ENCODE measurements around the gene TBC1D9. TPM values are rescaled to one million over a fixed set of nuclear protein-coding genes. Genes with fewer than 3 reads are reported as not detected.

Gene TBC1D9
- total RNA-seq, 1 experiment from 2014 or later, result 17.0 TPM

GRCh38 chr4:140584439-140584838 lies 171.7 kb downstream of the TBC1D9 start:
- intact Hi-C loops (cut with micrococcal nuclease; ENCODE audit: unreplicated experiment), result no loop called here
- Histone ChIP-seq H3K27me3 (ENCODE audit: insufficient read depth, low read depth) (no peaks in the 10 kb centered on the region), H3K9me3 (ENCODE audit: insufficient read depth, low read depth) (no peaks in the 10 kb centered on the region), H3K27ac (no peak overlapping the region), H3K9me2 (ENCODE audit: insufficient read depth) (no peaks in the 10 kb centered on the region), H2AFZ (no peak overlapping the region), H3F3A (ENCODE audit: insufficient read depth, low read depth) (no peaks in the 10 kb centered on the region), H3K4me2 (no peak overlapping the region), H3K79me2 (ENCODE audit: low read depth) (no peaks in the 10 kb centered on the region), H3K4me3 (no peak overlapping the region), H4K20me1 (ENCODE audit: insufficient read depth) (no peaks in the 10 kb centered on the region), H3K36me3 (ENCODE audit: low read depth) (no peaks in the 10 kb centered on the region), H3K4me1 (replicated peaks; ENCODE audit: insufficient read depth) (no peaks in the 10 kb centered on the region)
- no peak for DNase-seq
- ChIA-PET POLR2A (ENCODE audit: unreplicated experiment) (interaction anchor here (0.7 kb wide), 1 partner anchor 285 kb away, joined by 4 read pairs; no protein-coding TSS in a partner anchor), CTCF (no interaction called here)
- no peak for TF ChIP-seq CTCF (conservative IDR thresholded peaks at IDR 0.05)
- no peak for TF ChIP-seq EZH2 (IDR thresholded peaks at IDR 0.05; ENCODE audit: low read depth)
- BruUV-seq (replicated peaks), result no TSS peak

- no peak for TF ChIP-seq EZH2 (IDR thresholded peaks at IDR 0.05; ENCODE audit: low read depth)
- TF ChIP-seq CTCF (conservative IDR thresholded peaks at IDR 0.05), result no peak
- no peaks in the 10 kb centered on the region for H3K27me3 ChIP-seq (ENCODE audit: insufficient read depth, low read depth)
- CTCF ChIA-PET, result no interaction called here
- no peaks in the 10 kb centered on the region for H4K20me1 ChIP-seq (ENCODE audit: insufficient read depth)
- no peak overlapping the region for H3K4me2 ChIP-seq
- no peak for DNase-seq
- H3K4me3 ChIP-seq, result no peak overlapping the region
- no peaks in the 10 kb centered on the region for H3K79me2 ChIP-seq (ENCODE audit: low read depth)
- H3F3A ChIP-seq (ENCODE audit: insufficient read depth, low read depth), result no peaks in the 10 kb centered on the region
- no TSS peak for BruUV-seq (replicated peaks)
- no peak overlapping the region for H2AFZ ChIP-seq
- no peaks in the 10 kb centered on the region for H3K9me2 ChIP-seq (ENCODE audit: insufficient read depth)
- H3K4me1 ChIP-seq (replicated peaks; ENCODE audit: insufficient read depth), result no peaks in the 10 kb centered on the region
- H3K27ac ChIP-seq, result no peak overlapping the region
- POLR2A ChIA-PET (ENCODE audit: unreplicated experiment), result interaction anchor here (0.6 kb wide), 1 partner anchor 28 kb away, joined by 19 read pairs; no protein-coding TSS in a partner anchor
- intact Hi-C loops (cut with micrococcal nuclease; ENCODE audit: unreplicated experiment), result no loop called here
- no peaks in the 10 kb centered on the region for H3K36me3 ChIP-seq (ENCODE audit: low read depth)
- no peaks in the 10 kb centered on the region for H3K9me3 ChIP-seq (ENCODE audit: insufficient read depth, low read depth)
Observed at GRCh38 chr4:140581078-140581477, 175.1 kb downstream of the TBC1D9 start.

- no peaks in the 10 kb centered on the region for H3K27me3 ChIP-seq (ENCODE audit: insufficient read depth, low read depth)
- no peaks in the 10 kb centered on the region for H3K36me3 ChIP-seq (ENCODE audit: low read depth)
- BruUV-seq (replicated peaks), result no TSS peak
- H4K20me1 ChIP-seq (ENCODE audit: insufficient read depth), result no peaks in the 10 kb centered on the region
- H3K27ac ChIP-seq, result no peak overlapping the region
- H3K9me3 ChIP-seq (ENCODE audit: insufficient read depth, low read depth), result no peaks in the 10 kb centered on the region
- DNase-seq, result no peak
- no peak for TF ChIP-seq CTCF (conservative IDR thresholded peaks at IDR 0.05)
- no peak for TF ChIP-seq EZH2 (IDR thresholded peaks at IDR 0.05; ENCODE audit: low read depth)
- ChIA-PET CTCF (no interaction called here), POLR2A (ENCODE audit: unreplicated experiment) (no interaction called here)
- no peak overlapping the region for H3K4me2 ChIP-seq
- intact Hi-C loops (cut with micrococcal nuclease; ENCODE audit: unreplicated experiment), result no loop called here
- H3K79me2 ChIP-seq (ENCODE audit: low read depth), result no peaks in the 10 kb centered on the region
- no peak overlapping the region for H3K4me3 ChIP-seq
- no peaks in the 10 kb centered on the region for H3F3A ChIP-seq (ENCODE audit: insufficient read depth, low read depth)
- H3K9me2 ChIP-seq (ENCODE audit: insufficient read depth), result no peaks in the 10 kb centered on the region
- no peaks in the 10 kb centered on the region for H3K4me1 ChIP-seq (replicated peaks; ENCODE audit: insufficient read depth)
- H2AFZ ChIP-seq, result no peak overlapping the region
Observed at GRCh38 chr4:140579278-140579677, 176.9 kb downstream of the TBC1D9 start.

All from PC-9 (cell line).